Endothelial cell (in vitro differentiated cells): Measurements from ENCODE around the gene MGST3. TPM values are rescaled to one million over a fixed set of nuclear protein-coding genes. Genes with fewer than 3 reads are reported as not detected.

Source experiments
- DNase-seq: peaks from one replicate; pipeline ENCODE4 v3.0.0; 2021; ENCODE audit warnings: low spot score
- H3K27ac Mint-ChIP-seq: one replicate; pipeline ENCODE4 v1.8.0; 2021; ENCODE audit warnings: mixed read lengths, inconsistent platforms; ENCODE audit not compliant: unreplicated experiment
- H3K27me3 Mint-ChIP-seq: one replicate; pipeline ENCODE4 v1.8.0; 2021; ENCODE audit warnings: mild to moderate bottlenecking, moderate library complexity, mixed read lengths, inconsistent platforms; ENCODE audit not compliant: unreplicated experiment
- H3K36me3 Mint-ChIP-seq: one replicate; pipeline ENCODE4 v1.8.0; 2021; ENCODE audit warnings: mild to moderate bottlenecking, low read depth, mixed read lengths, inconsistent platforms; ENCODE audit not compliant: unreplicated experiment
- H3K4me1 Mint-ChIP-seq: one replicate; pipeline ENCODE4 v1.8.0; 2021; ENCODE audit warnings: mild to moderate bottlenecking, mixed read lengths, inconsistent platforms; ENCODE audit not compliant: unreplicated experiment
- H3K4me3 Mint-ChIP-seq: one replicate; pipeline ENCODE4 v1.8.0; 2021; ENCODE audit warnings: mild to moderate bottlenecking, mixed read lengths, inconsistent platforms; ENCODE audit not compliant: unreplicated experiment
- H3K9me3 Mint-ChIP-seq: one replicate; pipeline ENCODE4 v1.8.0; 2021; ENCODE audit warnings: mixed read lengths, inconsistent platforms; ENCODE audit not compliant: unreplicated experiment
- CTCF ChIP-seq: fragments of 200-600 bp; sonication (generic); IDR thresholded peaks from one replicate; pipeline ENCODE4 v1.5.0; 2021; ENCODE audit warnings: antibody characterized with exemption; ENCODE audit not compliant: unreplicated experiment
- total RNA-seq: library from RNA; stranded (reverse); fragmentation: NEBNext Ultra II Directional; extraction: Animal tissue kit (Norgen Biotek cat#: 25700); gene quantifications from one replicate; pipeline ENCODE4 v1.2.1, GENCODE V29; 2021; ENCODE audit not compliant: unreplicated experiment

MGST3 gene
- total RNA-seq, 1 donor from 2014 or later = 156 TPM

DNA sequence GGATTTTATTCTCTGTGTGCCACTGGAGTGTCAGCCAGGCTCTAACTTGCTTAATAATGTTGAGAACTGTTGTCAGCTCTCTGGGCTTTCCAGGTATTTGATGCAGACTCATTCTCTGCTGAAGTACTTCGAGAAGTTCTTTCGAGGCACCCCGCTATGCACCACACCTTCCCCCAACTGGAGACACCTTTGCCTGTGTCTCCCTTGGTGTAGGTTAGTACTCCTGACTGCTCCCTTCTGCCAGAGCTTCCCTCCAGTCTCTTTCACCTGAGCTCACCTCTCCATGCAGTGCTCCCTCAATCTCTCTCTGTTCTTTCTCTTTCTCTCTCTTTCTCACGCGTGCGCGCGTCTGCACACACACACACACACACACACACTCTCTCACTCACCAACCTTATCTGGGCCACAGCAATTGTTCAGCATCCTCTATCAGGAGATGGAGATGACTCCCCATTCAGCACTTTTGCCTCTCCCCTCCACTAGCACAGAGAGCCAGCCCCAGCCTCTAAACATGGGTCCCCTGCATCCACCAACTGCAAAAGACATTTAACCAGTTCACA, 14.0 kb upstream of the MGST3 start:
- Mint-ChIP-seq H3K4me1 (no peaks in the 10 kb centered on the region), H3K27ac (no peak overlapping the region), H3K27me3 (no peaks in the 10 kb centered on the region), H3K36me3 (no peaks in the 10 kb centered on the region), H3K4me3 (no peak overlapping the region), H3K9me3 (no peaks in the 10 kb centered on the region)
- DNase-seq = no peak
- no peak for TF ChIP-seq CTCF

- no peak overlapping the region for H3K27ac Mint-ChIP-seq
- no peaks in the 10 kb centered on the region for H3K4me1 Mint-ChIP-seq
- no peaks in the 10 kb centered on the region for H3K9me3 Mint-ChIP-seq
- H3K27me3 Mint-ChIP-seq = peaks cover 1% of the 10 kb centered on the region
- no peaks in the 10 kb centered on the region for H3K36me3 Mint-ChIP-seq
- no peak for DNase-seq
- no peak overlapping the region for H3K4me3 Mint-ChIP-seq
- no peak for TF ChIP-seq CTCF
Measured at GRCh38 chr1:165619647-165620151, 11.3 kb upstream of the MGST3 start.

DNA sequence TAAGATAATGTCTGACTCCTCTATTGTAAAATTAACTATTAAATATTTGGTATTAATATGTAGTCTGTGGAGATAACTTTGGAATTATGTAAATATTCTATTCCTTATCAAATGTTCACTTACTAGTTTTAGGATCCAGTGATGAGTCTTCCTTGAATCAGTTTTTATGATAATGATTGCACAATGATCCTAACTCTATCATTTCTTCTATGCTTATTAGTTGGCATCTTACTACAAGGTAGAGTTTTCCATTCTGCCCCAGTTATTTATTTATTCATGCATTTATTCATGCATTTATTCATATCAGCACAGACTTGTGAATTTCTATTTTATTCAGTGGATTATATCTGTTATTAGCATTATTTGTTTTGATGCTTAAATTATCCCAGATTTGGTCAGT, 7.4 kb upstream of the MGST3 start:
- no peak overlapping the region for H3K4me3 Mint-ChIP-seq
- H3K27me3 Mint-ChIP-seq = peaks cover 1% of the 10 kb centered on the region
- H3K36me3 Mint-ChIP-seq = no peaks in the 10 kb centered on the region
- no peaks in the 10 kb centered on the region for H3K9me3 Mint-ChIP-seq
- H3K4me1 Mint-ChIP-seq = no peaks in the 10 kb centered on the region
- no peak for TF ChIP-seq CTCF
- DNase-seq = no peak
- H3K27ac Mint-ChIP-seq = no peak overlapping the region

GRCh38 chr1:165624441-165624840, 6.6 kb upstream of the MGST3 start:
- Mint-ChIP-seq H3K4me3 (no peak overlapping the region), H3K4me1 (no peaks in the 10 kb centered on the region), H3K9me3 (no peaks in the 10 kb centered on the region), H3K27ac (no peak overlapping the region), H3K36me3 (no peaks in the 10 kb centered on the region), H3K27me3 (peaks cover 1% of the 10 kb centered on the region)
- no peak for DNase-seq
- no peak for TF ChIP-seq CTCF

DNA sequence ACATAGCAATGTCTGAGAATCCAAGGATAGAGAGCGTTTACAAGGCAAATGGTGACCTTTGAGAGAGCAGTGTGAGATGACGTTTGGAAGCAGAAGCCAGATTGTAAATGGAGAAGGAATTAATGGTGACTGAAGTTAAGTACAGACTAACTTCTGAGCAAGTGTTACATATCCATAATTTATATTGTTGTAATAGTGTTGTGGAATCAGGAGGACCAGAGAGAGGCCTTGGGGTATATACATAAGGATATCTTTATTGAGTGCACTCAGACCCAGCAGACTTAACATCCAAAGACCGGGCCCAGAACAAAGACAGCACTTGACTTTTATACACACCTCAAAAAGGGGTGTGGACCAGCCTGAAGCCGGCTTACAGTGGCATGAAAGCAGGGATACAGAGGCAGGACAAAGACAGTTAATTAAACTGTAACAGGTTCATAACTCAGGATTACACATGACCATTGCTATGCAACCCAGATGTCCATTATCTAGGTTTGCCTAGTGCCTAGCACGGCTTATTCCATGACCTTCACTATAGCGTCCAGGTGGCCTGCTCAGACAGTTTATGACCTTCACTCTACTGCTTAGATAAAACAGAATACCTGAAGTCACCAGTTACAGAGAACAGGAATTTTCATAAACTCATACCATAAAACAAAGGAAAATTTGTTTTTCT, 2.7 kb upstream of the MGST3 start:
- no peak overlapping the region for H3K27ac Mint-ChIP-seq
- TF ChIP-seq CTCF = no peak
- DNase-seq = no peak

More for the DNA sequence above, 2.7 kb upstream of the MGST3 start:
- H3K36me3 Mint-ChIP-seq = no peaks in the 10 kb centered on the region
- H3K27me3 Mint-ChIP-seq = peaks cover 1% of the 10 kb centered on the region
- H3K9me3 Mint-ChIP-seq = no peaks in the 10 kb centered on the region
- no peak overlapping the region for H3K4me3 Mint-ChIP-seq
- H3K4me1 Mint-ChIP-seq = peaks cover 4% of the 10 kb centered on the region
